ENCODE data around the gene PCDHB6.

- no peak for TF ChIP-seq CTCF (conservative IDR thresholded peaks at IDR 0.05; ENCODE audit: low read length)
- TF ChIP-seq EZH2phosphoT487 (IDR thresholded peaks at IDR 0.05; ENCODE audit: borderline replicate concordance, low read depth, low read length) = no peak
These were observed 28.3 kb upstream of the PCDHB6 start, which contains the start of gene PCDHB4 for GRCh38 chr5:141121563-141121962.

Data from OCI-LY7 (cell line).